Esophagus muscularis mucosa (tissue), 4 donors: ENCODE data around the gene PRKAR2A.
A peak's percentile ranks its signal among the peaks of the same experiment; 100 is the strongest.

Source experiments
- CTCF ChIP-seq, 3 experiments: fragments of 200-600 bp in 2 of 3; fragments of 450-650 bp in 1 of 3; sonication (generic) in 2 of 3; IDR thresholded peaks; one replicate each; pipeline ENCODE4 v1.5.1; 2017 to 2019; ENCODE audit warnings: antibody characterized with exemption in 3 of 3, mild to moderate bottlenecking in 2 of 3, moderate library complexity in 1 of 3
- EP300 ChIP-seq: sonication (generic); formaldehyde crosslinking; IDR thresholded peaks from one replicate; pipeline ENCODE4 v1.6.1; 2017; ENCODE audit warnings: antibody characterized with exemption
- POLR2A ChIP-seq: fragments of 450-650 bp; IDR thresholded peaks from one replicate; pipeline ENCODE4 v1.6.1; 2017; ENCODE audit warnings: antibody characterized with exemption, moderate library complexity, mild to moderate bottlenecking, low read depth
- POLR2AphosphoS5 ChIP-seq, 2 donors: sonication (generic); formaldehyde crosslinking; IDR thresholded peaks; one replicate each; pipeline ENCODE4 v1.6.1; 2017; ENCODE audit warnings: antibody characterized with exemption in 2 of 2

- TF ChIP-seq POLR2A (no peak), CTCF (IDR thresholded peaks at IDR 0.05) (peak; percentile 83 to 99 (median 88)), POLR2AphosphoS5 (IDR thresholded peaks at IDR 0.05) (peak; percentile 60 to 74), EP300 (no peak)
These were observed 107.5 kb downstream of the PRKAR2A start for GRCh38 chr3:48739955-48740823.
